AG09309 (cell line): ENCODE measurements around the gene RBMS3.

ENCODE experiments used
- DNase-seq: peaks from one replicate; pipeline ENCODE4 v3.0.0-alpha.2; 2010; ENCODE audit warnings: low read depth
- H3K4me3 ChIP-seq: 2 replicates; pipeline ENCODE4 v1.5.1; 2011; ENCODE audit warnings: mild to moderate bottlenecking, low read depth, low read length, moderate library complexity; ENCODE audit not compliant: control insufficient read depth
- CTCF ChIP-seq: IDR thresholded peaks from 2 replicates; pipeline ENCODE4 v1.5.1; 2011; ENCODE audit warnings: mild to moderate bottlenecking, low read depth, low read length, inconsistent platforms; ENCODE audit not compliant: insufficient read depth, control insufficient read depth; ENCODE audit errors: missing control alignments

The RBMS3 gene

GRCh38 chr3:29555590-29555989 is 274.7 kb downstream of the RBMS3 start:
- H3K4me3 ChIP-seq: no peak overlapping the region
- peak; percentile 7 for DNase-seq
- TF ChIP-seq CTCF: no peak

GRCh38 chr3:29557186-29557585 is 276.3 kb downstream of the RBMS3 start:
- no peak for TF ChIP-seq CTCF
- no peak overlapping the region for H3K4me3 ChIP-seq
- no peak for DNase-seq

- no peak overlapping the region for H3K4me3 ChIP-seq
- no peak for DNase-seq
- TF ChIP-seq CTCF: no peak
These were observed 277.0 kb downstream of the RBMS3 start for GRCh38 chr3:29557825-29558224.

GRCh38 chr3:29559741-29560465 is 279.0 kb downstream of the RBMS3 start:
- TF ChIP-seq CTCF: no peak

GRCh38 chr3:29561651-29562149 is 280.8 kb downstream of the RBMS3 start:
- H3K4me3 ChIP-seq: no peak overlapping the region
- DNase-seq: no peak
- TF ChIP-seq CTCF: no peak

More at GRCh38 chr3:29559741-29560465, 279.0 kb downstream of the RBMS3 start:
- H3K4me3 ChIP-seq: no peak overlapping the region
- no peak for DNase-seq

- DNase-seq: no peak
- TF ChIP-seq CTCF: no peak
- no peak overlapping the region for H3K4me3 ChIP-seq
These were observed 284.4 kb downstream of the RBMS3 start for GRCh38 chr3:29565236-29565635.
